Naive B cell (primary cell): Measurements from ENCODE around the gene ITGB5. TPM values are rescaled to one million over a fixed set of nuclear protein-coding genes. Genes with fewer than 3 reads are reported as not detected.

Source experiments
- ATAC-seq, 2 donors: fragments of 150-1000 bp; cut with Tn5 transposase; 2 replicates each; pipeline ENCODE4 v1.10.0; 2021; ENCODE audit warnings: low read depth in 2 of 2, mild to moderate bottlenecking in 2 of 2, moderate library complexity in 2 of 2
- DNase-seq: peaks from one replicate; pipeline ENCODE4 v3.0.0; 2022
- H3K27ac Mint-ChIP-seq, 6 donors: one replicate each; pipeline ENCODE4 v1.8.0; 2020 to 2022; ENCODE audit warnings: mild to moderate bottlenecking in 6 of 6, mixed read lengths in 6 of 6, moderate library complexity in 5 of 6, inconsistent platforms in 2 of 6
- H3K27me3 Mint-ChIP-seq, 3 donors: one replicate each; pipeline ENCODE4 v1.8.0; 2021 to 2022; ENCODE audit warnings: mixed read lengths in 3 of 3, mild to moderate bottlenecking in 1 of 3
- H3K36me3 Mint-ChIP-seq, 2 donors: one replicate each; pipeline ENCODE4 v1.8.0; 2020 to 2022; ENCODE audit warnings: mixed read lengths in 2 of 2, inconsistent platforms in 1 of 2, mild to moderate bottlenecking in 1 of 2
- H3K4me1 Mint-ChIP-seq, 3 donors: one replicate each; pipeline ENCODE4 v1.8.0; 2020 to 2022; ENCODE audit warnings: mixed read lengths in 3 of 3, inconsistent platforms in 1 of 3, mild to moderate bottlenecking in 1 of 3, moderate library complexity in 1 of 3
- H3K4me3 Mint-ChIP-seq, 8 donors: one replicate each; pipeline ENCODE4 v1.8.0; 2020 to 2022; ENCODE audit warnings: mild to moderate bottlenecking in 8 of 8, mixed read lengths in 8 of 8, moderate library complexity in 8 of 8, inconsistent platforms in 2 of 8
- H3K9me3 Mint-ChIP-seq, 7 donors: one replicate each; pipeline ENCODE4 v1.8.0; 2020 to 2022; ENCODE audit warnings: mixed read lengths in 7 of 7, mild to moderate bottlenecking in 5 of 7, inconsistent platforms in 2 of 7, moderate library complexity in 1 of 7
- polyA plus RNA-seq, 6 donors: library from polyadenylated mRNA; unstranded; fragments of 300-500 nt; fragmentation: Illumina TruSeq; gene quantifications; one replicate each; pipeline ENCODE4 v1.2.3, GENCODE V29; 2021; ENCODE audit warnings: low read depth in 6 of 6

ITGB5 gene
- polyA plus RNA-seq, 6 donors from 2014 or later: 0.22 to 2.0 (median 1.1) TPM; not detected in 2

- Mint-ChIP-seq H3K36me3 (no peaks in the 10 kb centered on the region), H3K9me3 (peaks cover 0 to 2% (median 0%) of the 10 kb centered on the region in 7 donors), H3K4me1 (no peaks in the 10 kb centered on the region), H3K4me3 (no peak overlapping the region), H3K27me3 (peaks cover 36 to 50% (median 40%) of the 10 kb centered on the region in 3 donors), H3K27ac (no peak overlapping the region)
- ATAC-seq (no peak), DNase-seq (no peak)
These were observed 64.0 kb downstream of the ITGB5 start for GRCh38 chr3:124823206-124823605.

DNA sequence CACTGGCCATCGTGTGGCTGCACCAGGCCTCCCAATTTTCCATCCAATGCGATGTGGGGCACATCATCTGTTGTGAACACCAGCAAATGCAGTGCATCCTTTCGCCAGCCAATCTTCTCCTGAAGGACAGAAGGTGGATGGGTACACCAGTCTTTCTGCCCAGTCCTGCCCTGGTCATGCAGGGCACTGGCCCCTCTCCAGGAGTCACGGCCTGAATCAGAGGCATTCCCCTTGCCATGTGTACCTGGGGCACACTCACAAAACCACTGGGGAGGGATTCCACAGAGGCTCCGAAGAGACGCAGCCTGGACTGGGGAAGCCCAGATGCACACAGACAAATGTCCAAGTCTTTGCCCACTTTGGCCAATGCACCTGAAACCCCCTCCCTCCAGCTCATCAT lies 65.8 kb downstream of the ITGB5 start:
- Mint-ChIP-seq H3K4me1 (no peaks in the 10 kb centered on the region), H3K27me3 (peaks cover 36 to 44% (median 40%) of the 10 kb centered on the region in 3 donors), H3K36me3 (no peaks in the 10 kb centered on the region), H3K27ac (no peak overlapping the region), H3K9me3 (peaks cover 0 to 2% (median 0%) of the 10 kb centered on the region in 7 donors), H3K4me3 (no peak overlapping the region)
- DNase-seq (no peak), ATAC-seq (no peak)

- DNase-seq (no peak), ATAC-seq (no peak)
- Mint-ChIP-seq H3K36me3 (no peaks in the 10 kb centered on the region), H3K27ac (peak overlapping the region in 2 of 6 donors; percentile 12 to 56), H3K4me1 (no peaks in the 10 kb centered on the region), H3K9me3 (peaks cover 0 to 1% (median 0%) of the 10 kb centered on the region in 7 donors), H3K27me3 (peaks cover 32 to 47% (median 42%) of the 10 kb centered on the region in 3 donors), H3K4me3 (no peak overlapping the region)
These were observed 68.6 kb downstream of the ITGB5 start for GRCh38 chr3:124818398-124819091.

DNA sequence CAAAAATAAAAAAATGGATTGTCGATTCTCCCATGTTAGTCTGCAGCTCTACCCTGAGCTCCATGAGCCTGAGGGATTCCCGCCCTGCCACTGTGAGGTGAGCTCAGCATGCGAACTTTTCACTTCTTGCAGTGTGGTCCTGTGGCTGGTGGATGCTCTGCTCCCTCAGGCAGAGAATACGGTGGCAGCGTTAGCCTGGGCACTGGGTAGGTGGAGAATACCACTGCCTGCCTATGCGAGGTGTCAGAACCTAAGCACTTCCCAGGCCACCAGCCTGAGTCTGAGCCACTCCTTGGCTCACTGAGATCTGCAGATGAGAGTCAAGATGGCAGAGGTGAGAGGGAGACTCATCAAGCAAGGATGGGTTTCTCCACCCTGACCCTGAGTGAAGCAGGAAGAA lies 70.1 kb downstream of the ITGB5 start:
- Mint-ChIP-seq H3K4me3 (no peak overlapping the region), H3K9me3 (peaks cover 0 to 1% (median 0%) of the 10 kb centered on the region in 7 donors), H3K36me3 (no peaks in the 10 kb centered on the region), H3K4me1 (no peaks in the 10 kb centered on the region), H3K27me3 (peaks cover 34 to 55% (median 40%) of the 10 kb centered on the region in 3 donors), H3K27ac (no peak overlapping the region)
- no peak for ATAC-seq
- no peak for DNase-seq

GRCh38 chr3:124816206-124816605 lies 71.0 kb downstream of the ITGB5 start:
- no peak overlapping the region for H3K4me3 Mint-ChIP-seq
- DNase-seq (no peak), ATAC-seq (no peak)
- H3K27me3 Mint-ChIP-seq: peaks cover 29 to 46% (median 31%) of the 10 kb centered on the region in 3 donors
- H3K9me3 Mint-ChIP-seq: peaks cover 0 to 1% (median 0%) of the 10 kb centered on the region in 7 donors
- H3K4me1 Mint-ChIP-seq: no peaks in the 10 kb centered on the region
- no peak overlapping the region for H3K27ac Mint-ChIP-seq
- H3K36me3 Mint-ChIP-seq: no peaks in the 10 kb centered on the region

DNA sequence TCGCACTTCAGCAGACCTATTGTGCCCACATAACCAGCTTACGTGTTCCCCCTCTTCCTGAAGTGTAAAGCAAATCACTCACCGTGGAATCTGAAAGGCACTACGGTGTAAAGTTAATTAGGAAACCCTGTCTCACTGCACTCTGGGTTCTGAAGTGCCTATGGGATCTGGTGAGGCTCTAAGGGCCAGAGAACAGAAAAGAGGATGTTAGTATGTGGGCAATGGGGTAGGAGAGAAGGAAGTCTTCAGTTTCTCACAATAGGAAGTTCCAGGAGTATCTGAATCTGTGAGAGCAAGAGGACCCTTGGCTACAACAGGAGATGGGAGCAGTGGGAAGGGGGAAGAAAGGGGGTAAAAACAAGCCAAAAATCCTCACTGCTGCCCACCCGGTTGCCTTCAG lies 71.4 kb downstream of the ITGB5 start:
- H3K36me3 Mint-ChIP-seq: no peaks in the 10 kb centered on the region
- no peak for ATAC-seq
- H3K4me1 Mint-ChIP-seq: no peaks in the 10 kb centered on the region
- no peak overlapping the region for H3K4me3 Mint-ChIP-seq
- H3K27ac Mint-ChIP-seq: no peak overlapping the region
- peaks cover 0 to 1% (median 0%) of the 10 kb centered on the region in 7 donors for H3K9me3 Mint-ChIP-seq
- peaks cover 27 to 42% (median 29%) of the 10 kb centered on the region in 3 donors for H3K27me3 Mint-ChIP-seq
- DNase-seq: no peak

GRCh38 chr3:124814620-124815421 lies 72.3 kb downstream of the ITGB5 start:
- H3K27ac Mint-ChIP-seq: no peak overlapping the region
- DNase-seq: no peak
- H3K36me3 Mint-ChIP-seq: no peaks in the 10 kb centered on the region
- peaks cover 20 to 32% (median 24%) of the 10 kb centered on the region in 3 donors for H3K27me3 Mint-ChIP-seq
- peaks cover 0 to 1% (median 0%) of the 10 kb centered on the region in 7 donors for H3K9me3 Mint-ChIP-seq
- H3K4me1 Mint-ChIP-seq: no peaks in the 10 kb centered on the region
- H3K4me3 Mint-ChIP-seq: no peak overlapping the region
- no peak for ATAC-seq

DNA sequence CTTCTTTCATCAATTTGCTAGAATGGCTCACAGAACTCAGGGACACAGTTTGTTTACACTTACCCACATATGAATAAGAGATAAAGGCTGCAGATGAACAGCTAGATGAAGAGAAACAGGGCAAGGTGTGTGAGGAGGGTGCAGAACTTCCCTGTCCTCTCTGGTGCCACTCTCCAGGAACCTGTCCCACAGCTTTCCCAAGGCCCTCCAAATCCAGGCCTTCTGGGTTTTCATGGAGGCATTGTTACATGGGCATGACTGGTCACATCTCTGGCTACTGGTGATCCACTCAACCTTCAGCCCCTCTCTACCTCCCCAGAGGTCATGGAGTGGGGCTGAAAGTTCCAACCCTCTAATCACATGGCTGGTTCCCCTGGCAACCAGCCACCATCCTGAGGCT lies 73.6 kb downstream of the ITGB5 start:
- Mint-ChIP-seq H3K9me3 (peaks cover 0 to 1% (median 0%) of the 10 kb centered on the region in 7 donors), H3K4me3 (no peak overlapping the region), H3K4me1 (no peaks in the 10 kb centered on the region), H3K27ac (no peak overlapping the region), H3K27me3 (peaks cover 13 to 27% (median 14%) of the 10 kb centered on the region in 3 donors), H3K36me3 (no peaks in the 10 kb centered on the region)
- no peak for DNase-seq
- ATAC-seq: no peak

- peaks cover 12 to 23% (median 16%) of the 10 kb centered on the region in 3 donors for H3K27me3 Mint-ChIP-seq
- ATAC-seq: no peak
- no peak overlapping the region for H3K4me3 Mint-ChIP-seq
- H3K36me3 Mint-ChIP-seq: no peaks in the 10 kb centered on the region
- DNase-seq: no peak
- H3K4me1 Mint-ChIP-seq: no peaks in the 10 kb centered on the region
- H3K9me3 Mint-ChIP-seq: peaks cover 0 to 1% (median 0%) of the 10 kb centered on the region in 7 donors
- H3K27ac Mint-ChIP-seq: peak overlapping the region in 1 of 6 donors; percentile 62
These were observed 74.6 kb downstream of the ITGB5 start for GRCh38 chr3:124812291-124813265.

GRCh38 chr3:124811436-124811835 lies 75.7 kb downstream of the ITGB5 start:
- no peak for ATAC-seq
- peaks cover 12 to 24% (median 16%) of the 10 kb centered on the region in 3 donors for H3K27me3 Mint-ChIP-seq

GRCh38 chr3:124810970-124811369 lies 76.2 kb downstream of the ITGB5 start:
- Mint-ChIP-seq H3K4me1 (no peaks in the 10 kb centered on the region), H3K27ac (no peak overlapping the region), H3K9me3 (peaks cover 0 to 1% (median 0%) of the 10 kb centered on the region in 7 donors), H3K4me3 (no peak overlapping the region), H3K27me3 (peaks cover 12 to 28% (median 20%) of the 10 kb centered on the region in 3 donors), H3K36me3 (no peaks in the 10 kb centered on the region)
- no peak for DNase-seq
- no peak for ATAC-seq

More at GRCh38 chr3:124811436-124811835, 75.7 kb downstream of the ITGB5 start:
- Mint-ChIP-seq H3K4me1 (no peaks in the 10 kb centered on the region), H3K27ac (no peak overlapping the region), H3K36me3 (no peaks in the 10 kb centered on the region), H3K9me3 (peaks cover 0 to 1% (median 0%) of the 10 kb centered on the region in 7 donors), H3K4me3 (no peak overlapping the region)
- no peak for DNase-seq

- H3K27me3 Mint-ChIP-seq: peaks cover 15 to 37% (median 21%) of the 10 kb centered on the region in 3 donors
- H3K9me3 Mint-ChIP-seq: peaks cover 0 to 1% (median 0%) of the 10 kb centered on the region in 7 donors
- H3K36me3 Mint-ChIP-seq: no peaks in the 10 kb centered on the region
- H3K4me1 Mint-ChIP-seq: no peaks in the 10 kb centered on the region
- ATAC-seq (no peak), DNase-seq (no peak)
- H3K27ac Mint-ChIP-seq: no peak overlapping the region
- no peak overlapping the region for H3K4me3 Mint-ChIP-seq
These were observed 78.1 kb downstream of the ITGB5 start for GRCh38 chr3:124809039-124809438.

GRCh38 chr3:124805671-124806070 lies 81.5 kb downstream of the ITGB5 start:
- Mint-ChIP-seq H3K36me3 (no peaks in the 10 kb centered on the region), H3K9me3 (peaks cover 0 to 1% (median 0%) of the 10 kb centered on the region in 7 donors), H3K27ac (no peak overlapping the region), H3K27me3 (peaks cover 15 to 32% (median 19%) of the 10 kb centered on the region in 3 donors), H3K4me1 (no peaks in the 10 kb centered on the region), H3K4me3 (no peak overlapping the region)
- ATAC-seq (no peak), DNase-seq (no peak)
